ENCODE results near the gene TP53TG5.

Gene TP53TG5

GRCh38 chr20:45420125-45420524, 42.0 kb upstream of the TP53TG5 start:
- no peak overlapping the region for H3K4me3 ChIP-seq (ENCODE audit: low read depth, low read length)
- CTCF ChIA-PET: interaction anchor here (1.6 to 4.6 kb wide), 5 partner anchors 8 to 128 kb away, joined by 3 to 40 read pairs (median 7); partner anchors contain the start of gene SYS1
- DNase-seq (ENCODE audit: low read depth, low spot score): no peak
- POLR2A ChIA-PET: interaction anchor here (0.5 to 0.6 kb wide), 2 partner anchors 360 to 461 kb away, joined by 3 read pairs; partner anchors contain the start of gene ZSWIM1
- no peak for TF ChIP-seq CTCF (IDR thresholded peaks at IDR 0.05; ENCODE audit: insufficient read depth, low read length, missing control alignments)

- POLR2A ChIA-PET: interaction anchor here (0.5 to 0.6 kb wide), 2 partner anchors 361 to 462 kb away, joined by 3 read pairs; partner anchors contain the start of gene ZSWIM1
- CTCF ChIA-PET: interaction anchor here (1.2 to 4.6 kb wide), 6 partner anchors 9 to 57 kb away, joined by 3 to 40 read pairs (median 6); partner anchors contain the start of gene SYS1
- DNase-seq (ENCODE audit: low read depth, low spot score): peak; percentile 60
- no peak overlapping the region for H3K4me3 ChIP-seq (ENCODE audit: low read depth, low read length)
- TF ChIP-seq CTCF (IDR thresholded peaks at IDR 0.05; ENCODE audit: insufficient read depth, low read length, missing control alignments): no peak
Observed at GRCh38 chr20:45419188-45420091, 41.3 kb upstream of the TP53TG5 start.

GRCh38 chr20:45416917-45417316, 38.8 kb upstream of the TP53TG5 start:
- ChIA-PET CTCF (interaction anchor here (0.6 to 2.7 kb wide), 5 partner anchors 20 to 126 kb away, joined by 3 to 13 read pairs (median 5); no protein-coding TSS in a partner anchor), POLR2A (interaction anchor here (1.6 kb wide), 1 partner anchor 56 kb away, joined by 3 read pairs; no protein-coding TSS in a partner anchor)
- peak overlapping the region; percentile 97 for H3K4me3 ChIP-seq (ENCODE audit: low read depth, low read length)
- no peak for DNase-seq (ENCODE audit: low read depth, low spot score)
- TF ChIP-seq CTCF (IDR thresholded peaks at IDR 0.05; ENCODE audit: insufficient read depth, low read length, missing control alignments): no peak

GRCh38 chr20:45415822-45416637, 37.9 kb upstream of the TP53TG5 start, which contains the start of gene PIGT:
Gene PIGT (plus strand): TSS chr20:45416141. CDS start chr20:45416157, 16 bp downstream.
- ChIA-PET CTCF (interaction anchor here (0.6 to 2.7 kb wide), 13 partner anchors 9 to 125 kb away, joined by 3 to 13 read pairs (median 4); partner anchors contain the start of gene SYS1), POLR2A (interaction anchor here (0.5 to 1.6 kb wide), 4 partner anchors 10 to 55 kb away, joined by 3 read pairs; no protein-coding TSS in a partner anchor)
- peak within 1 kb of the TSS; percentile 97 for H3K4me3 ChIP-seq (ENCODE audit: low read depth, low read length)
- DNase-seq (ENCODE audit: low read depth, low spot score): no peak
- TF ChIP-seq CTCF (IDR thresholded peaks at IDR 0.05; ENCODE audit: insufficient read depth, low read length, missing control alignments): no peak

GRCh38 chr20:45413479-45413878, 35.4 kb upstream of the TP53TG5 start:
- DNase-seq (ENCODE audit: low read depth, low spot score): no peak
- no peak for TF ChIP-seq CTCF (IDR thresholded peaks at IDR 0.05; ENCODE audit: insufficient read depth, low read length, missing control alignments)
- H3K4me3 ChIP-seq (ENCODE audit: low read depth, low read length): no peak overlapping the region
- ChIA-PET CTCF (interaction anchor here (1.0 to 2.2 kb wide), 5 partner anchors 24 to 357 kb away, joined by 3 to 12 read pairs (median 7); no protein-coding TSS in a partner anchor), POLR2A (interaction anchor here (0.6 kb wide), 1 partner anchor 50 kb away, joined by 3 read pairs; no protein-coding TSS in a partner anchor)

Data from AG04449 (cell line).